Endometrium (tissue), 2 donors: ENCODE results near the gene ZNF524.

Experiments used
- FAIRE-seq: peaks from 2 replicates; lab custom pipeline; 2012; peaks lifted over from hg19 to GRCh38; lab: Jason Lieb, UNC
- donor health status: control.
- donor health status: control.

The ZNF524 gene

DNA sequence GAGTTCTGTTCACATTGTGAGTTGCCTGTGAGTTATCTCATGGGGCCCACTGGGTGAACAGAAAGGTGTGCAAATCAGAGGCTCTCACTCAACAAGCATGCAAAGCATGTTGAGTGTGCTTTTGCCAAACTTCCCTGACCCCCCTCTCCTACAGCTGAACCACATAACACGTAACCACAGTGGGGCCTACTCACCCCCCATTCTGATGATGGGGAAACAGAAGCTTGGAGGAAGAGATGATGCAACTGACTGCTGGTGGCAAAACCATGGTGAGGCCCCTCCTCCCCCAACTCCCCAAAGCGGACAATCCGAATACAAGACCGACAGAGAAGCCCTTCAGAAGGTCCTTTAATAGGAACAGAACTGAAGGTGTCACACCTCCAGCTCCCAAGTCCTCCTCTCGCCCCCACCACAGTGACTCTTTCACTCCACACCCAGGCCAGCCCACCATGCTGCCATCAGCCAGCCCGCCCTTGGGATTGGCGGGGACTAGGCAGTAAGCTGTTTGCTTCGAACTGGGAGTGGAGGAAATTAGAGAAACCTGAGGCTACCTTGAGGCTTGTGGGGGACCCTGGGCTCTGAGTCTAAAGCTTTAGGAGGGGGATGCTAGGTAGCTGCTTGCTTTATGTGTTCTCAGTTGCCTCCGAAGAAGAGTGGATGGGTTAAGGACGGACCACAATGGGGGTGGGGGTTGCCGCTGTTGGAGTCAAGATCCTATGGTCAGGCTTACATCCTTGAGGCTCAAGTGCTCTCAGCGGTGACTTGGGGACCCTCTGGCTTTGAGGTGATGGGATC lies 20.5 kb downstream of the ZNF524 start:
- FAIRE-seq: no peak

DNA sequence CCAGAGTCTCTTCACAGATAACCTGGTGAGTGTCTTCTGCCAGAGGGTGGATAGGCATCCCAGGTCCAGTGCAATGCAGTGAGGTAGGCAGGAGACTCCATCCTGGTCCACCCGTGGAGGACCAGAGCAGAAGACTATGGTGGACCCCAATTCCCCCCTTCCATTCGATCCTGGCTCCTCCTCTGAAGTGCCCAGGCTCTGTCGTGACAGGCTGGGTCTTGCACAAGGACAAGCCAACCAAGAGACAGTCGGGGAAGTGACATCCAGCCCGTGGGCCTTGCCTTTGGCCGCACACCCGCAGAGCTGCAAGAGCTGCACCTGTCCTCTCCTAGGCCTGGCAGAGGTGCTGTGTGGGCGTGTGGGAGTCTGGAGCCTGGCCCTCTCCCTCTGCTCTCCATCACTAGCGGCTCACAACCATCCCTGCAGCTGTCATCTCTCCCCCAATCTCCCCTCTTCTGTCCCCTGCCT lies 21.2 kb downstream of the ZNF524 start:
- no peak for FAIRE-seq

- FAIRE-seq: no peak
Observed at GRCh38 chr19:55621673-55622231, 21.7 kb downstream of the ZNF524 start.

DNA sequence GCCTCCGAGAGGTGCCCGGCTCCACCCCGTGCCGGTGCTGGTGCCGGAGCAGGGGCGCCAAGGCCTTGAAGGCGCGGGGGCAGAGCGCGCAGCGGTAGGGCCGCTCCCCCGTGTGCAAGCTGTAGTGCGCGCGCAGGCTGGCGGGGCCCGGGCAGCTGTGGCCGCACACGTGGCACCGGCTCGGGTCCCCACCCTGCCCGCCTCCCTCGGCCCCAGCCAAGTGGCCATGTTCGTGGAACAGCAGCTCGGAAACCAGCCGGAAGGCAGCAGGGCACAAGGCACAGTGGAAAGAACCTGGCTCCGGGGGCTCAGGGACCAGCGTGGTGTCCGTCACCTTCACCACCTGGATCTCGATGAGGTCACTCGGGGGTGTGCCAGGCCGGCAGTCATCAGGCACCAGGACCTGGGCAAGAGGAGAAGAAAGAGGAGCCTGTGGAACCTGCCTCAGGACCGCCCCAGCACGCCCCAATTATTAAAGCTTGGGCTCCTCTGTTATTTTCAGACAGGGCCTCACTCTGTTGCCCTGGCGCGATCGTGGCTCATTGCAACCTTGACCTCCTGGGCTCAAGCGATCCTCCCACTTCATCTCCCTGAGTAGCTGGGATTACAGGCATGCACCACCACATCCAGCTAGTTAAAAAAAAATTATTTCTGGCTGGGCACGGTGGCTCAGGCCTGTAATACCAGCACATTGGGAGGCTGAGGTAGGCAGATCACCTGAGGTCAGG lies 22.3 kb downstream of the ZNF524 start:
- FAIRE-seq: no peak

GRCh38 chr19:55623130-55623529 lies 23.0 kb downstream of the ZNF524 start:
- FAIRE-seq: no peak

- no peak for FAIRE-seq
Observed at GRCh38 chr19:55623561-55623960, 23.5 kb downstream of the ZNF524 start.

DNA sequence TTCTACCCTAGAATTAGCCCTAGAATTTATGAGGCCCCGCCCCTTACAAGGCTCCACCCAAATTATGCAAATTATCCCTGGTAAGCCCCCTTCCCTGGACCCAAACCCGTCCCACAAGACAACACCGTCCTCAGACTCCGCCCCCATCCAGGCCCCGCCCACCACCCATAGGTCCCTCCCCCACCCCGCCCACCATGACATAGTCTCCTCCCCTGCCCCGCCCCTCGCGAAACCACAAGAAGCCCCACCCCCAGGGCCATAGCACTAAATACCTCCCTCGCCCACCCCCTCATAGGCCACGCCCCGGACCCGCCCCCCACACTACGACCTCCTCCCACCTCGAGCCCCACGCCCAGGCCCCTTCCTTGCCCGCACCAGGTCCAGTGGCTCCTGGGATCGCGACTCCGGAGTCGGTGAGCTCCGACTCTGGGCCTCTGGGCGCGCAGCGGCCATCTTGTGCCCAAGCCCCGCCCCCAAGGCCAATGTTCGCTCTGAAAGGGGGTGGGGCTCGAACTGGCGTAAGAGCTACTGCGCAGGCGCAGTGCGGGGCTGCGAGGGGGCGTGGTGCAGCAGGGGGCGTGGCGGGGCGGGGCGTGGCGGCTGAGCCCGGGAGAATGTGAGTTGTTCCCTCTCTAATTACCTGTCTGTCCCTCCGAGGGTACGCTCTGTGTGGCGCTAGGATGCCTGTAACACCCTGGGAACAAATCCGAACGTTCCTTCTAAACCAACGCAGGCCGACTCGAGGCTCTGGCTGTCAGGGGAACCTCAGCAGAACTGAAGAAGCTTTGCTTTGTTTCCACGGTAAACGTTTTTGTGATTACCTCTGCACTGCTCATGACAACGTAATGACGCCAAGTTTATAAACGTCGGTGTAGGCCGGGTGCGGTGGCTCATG lies 24.3 kb downstream of the ZNF524 start, which contains the start of gene ZNF784:
Gene ZNF784, minus strand, starts transcription at position 458 of the 895 bp plus-strand sequence. Its CDS starts 5 bp downstream, at position 453.
- FAIRE-seq: no peak

GRCh38 chr19:55625004-55625326 lies 24.9 kb downstream of the ZNF524 start:
- no peak for FAIRE-seq

- FAIRE-seq: no peak
Observed at GRCh38 chr19:55626350-55626749, 26.3 kb downstream of the ZNF524 start.

DNA sequence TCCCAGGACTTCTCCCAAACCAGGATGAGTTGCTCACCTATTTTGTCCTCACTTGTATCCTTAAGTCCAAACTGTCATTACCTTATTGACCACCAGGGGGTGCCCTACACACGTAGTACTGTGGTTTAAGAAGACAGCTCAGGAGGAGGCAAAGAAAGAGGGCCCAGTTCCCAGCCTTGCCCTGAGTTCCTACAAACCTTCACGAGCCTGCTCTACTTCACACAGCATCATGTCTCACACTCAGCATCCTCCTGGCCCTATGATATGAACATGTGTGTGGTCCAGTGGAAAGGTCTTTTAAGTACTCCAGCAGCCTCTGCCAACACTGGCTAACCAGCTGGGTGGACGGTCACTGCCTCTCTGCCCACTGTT lies 32.4 kb downstream of the ZNF524 start:
- no peak for FAIRE-seq

- FAIRE-seq: no peak
Observed at GRCh38 chr19:55633861-55634260, 33.8 kb downstream of the ZNF524 start.

DNA sequence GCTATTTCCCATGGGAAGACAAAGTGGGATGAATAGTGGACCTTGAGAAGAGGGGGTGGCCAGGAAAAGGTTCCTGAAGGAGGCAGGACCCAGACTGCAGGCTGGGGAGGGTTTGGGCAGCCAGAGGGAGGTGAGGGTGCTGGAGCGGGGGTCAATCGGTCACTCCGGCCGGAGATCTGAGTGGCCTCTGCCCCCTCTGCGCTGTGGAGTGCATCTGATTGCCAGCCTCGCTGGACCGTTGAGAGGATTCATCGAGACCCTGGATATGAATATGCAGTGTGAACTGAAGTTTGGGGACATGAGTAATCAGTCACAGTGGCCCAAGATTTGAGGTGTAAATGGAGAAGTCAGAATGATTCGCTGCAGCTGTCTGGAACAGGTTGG lies 35.2 kb downstream of the ZNF524 start:
- FAIRE-seq: no peak

- FAIRE-seq: no peak
Observed at GRCh38 chr19:55635856-55636440, 35.9 kb downstream of the ZNF524 start.

- FAIRE-seq: no peak
Observed at GRCh38 chr19:55636723-55637122, 36.6 kb downstream of the ZNF524 start.

DNA sequence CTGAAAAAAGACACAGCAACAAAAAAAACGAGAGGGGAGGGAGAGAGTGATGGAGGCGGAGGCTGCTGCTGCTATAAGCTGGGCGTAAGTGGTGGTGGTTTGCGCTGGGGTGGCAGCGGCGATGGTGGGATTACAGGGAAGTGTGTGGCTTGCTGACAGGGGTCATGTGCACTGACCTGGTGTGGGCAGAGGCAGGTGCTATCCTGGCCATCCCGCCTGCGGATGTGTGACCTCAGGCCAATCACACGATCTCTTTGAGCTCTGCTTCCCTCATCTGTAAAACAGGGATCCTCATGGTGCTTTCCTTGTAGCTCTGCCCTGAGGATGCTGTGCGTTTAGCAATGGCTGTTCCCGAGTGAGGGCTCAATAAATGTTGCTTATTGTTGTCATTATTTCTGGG lies 37.4 kb downstream of the ZNF524 start:
- FAIRE-seq: no peak

DNA sequence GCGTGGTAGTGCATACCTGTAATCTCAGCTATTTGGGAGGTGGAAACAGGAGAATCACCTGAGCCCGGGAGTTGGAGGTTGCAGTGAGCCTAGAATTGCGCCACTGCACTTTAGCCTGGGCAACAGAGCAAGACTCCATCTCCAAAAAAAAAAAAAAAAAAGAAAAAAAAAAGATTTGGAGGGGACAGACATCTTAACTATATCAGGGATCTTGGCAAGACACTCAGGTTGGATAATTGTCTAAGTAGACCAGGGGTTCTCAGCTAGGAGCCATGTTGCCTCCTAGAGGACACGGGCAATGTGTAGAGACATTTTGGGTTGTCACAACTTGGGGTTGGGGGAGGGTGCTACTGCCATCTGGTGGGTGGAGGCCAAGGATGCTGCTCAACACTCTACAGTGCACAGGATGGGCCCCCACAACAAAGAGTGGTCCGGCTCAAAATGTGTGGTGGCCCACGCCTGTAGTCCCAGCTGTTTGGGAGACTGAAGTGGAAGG lies 38.8 kb downstream of the ZNF524 start:
- FAIRE-seq: no peak

DNA sequence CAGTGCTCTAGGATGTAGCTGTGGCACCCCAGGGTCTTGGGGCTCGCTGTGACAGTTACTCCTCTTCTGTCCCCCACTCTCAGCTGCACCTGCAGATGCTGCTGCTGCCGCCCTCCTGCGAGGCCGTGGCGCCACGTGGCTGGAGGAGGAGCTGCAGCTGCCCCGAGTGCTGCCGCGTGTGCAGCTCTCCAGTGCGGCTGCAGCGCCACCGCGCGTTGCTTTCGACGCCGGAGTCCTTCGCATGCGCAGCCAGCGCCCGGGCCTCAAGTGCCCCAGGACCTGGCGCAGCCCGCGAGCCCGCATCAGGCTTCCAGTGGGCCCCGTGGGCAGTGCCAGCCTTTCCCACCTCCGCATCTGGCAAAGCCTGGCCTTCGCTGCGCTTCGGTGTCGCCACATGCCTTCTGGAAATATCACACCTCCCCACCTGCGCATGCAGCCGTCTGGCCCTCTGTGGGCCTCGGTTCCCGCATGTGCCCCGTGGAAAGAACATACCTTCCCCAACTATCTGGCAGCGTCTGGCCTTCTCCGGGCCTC lies 40.0 kb downstream of the ZNF524 start:
- no peak for FAIRE-seq

GRCh38 chr19:55640577-55641425 lies 40.7 kb downstream of the ZNF524 start, which contains the start of gene ZNF580:
Gene ZNF580 (plus strand): TSS chr19:55641002. CDS start chr19:55642509, 1,507 bp downstream.
- no peak for FAIRE-seq

DNA sequence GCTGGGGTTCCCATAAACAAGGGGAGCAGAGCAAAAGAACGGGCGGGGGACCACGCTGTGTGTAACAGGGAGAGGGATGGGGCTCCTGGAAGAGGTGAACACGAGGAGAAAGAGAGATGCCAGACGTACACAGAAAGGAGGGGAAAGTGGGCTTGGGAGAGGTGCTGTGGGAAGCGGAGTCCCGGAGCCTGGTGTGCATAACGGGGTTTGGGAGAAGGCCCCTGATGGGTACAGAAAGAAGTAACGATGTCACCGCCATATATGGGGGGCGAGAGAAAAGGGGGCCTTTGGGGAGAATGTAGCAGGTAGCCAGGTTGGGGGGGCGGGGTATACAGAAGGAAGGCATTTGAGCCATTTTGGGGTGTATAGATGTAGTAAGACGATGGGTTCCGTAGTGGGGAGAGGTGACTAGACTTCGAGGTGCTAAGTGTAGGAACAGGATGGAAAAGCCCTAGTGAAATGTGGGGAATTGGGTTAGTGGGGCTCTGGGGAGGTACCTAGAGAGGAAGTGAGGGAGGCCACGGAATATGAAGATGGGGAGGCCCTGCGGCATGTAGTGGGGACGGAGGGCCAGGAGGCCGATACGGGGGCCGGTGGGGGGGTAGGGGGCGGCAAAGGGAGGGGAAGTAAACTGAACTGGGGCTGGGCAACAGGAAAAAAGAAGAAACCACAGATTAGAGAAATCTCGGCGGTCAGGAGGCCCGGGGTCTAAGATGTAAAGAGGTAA lies 41.5 kb downstream of the ZNF524 start:
- no peak for FAIRE-seq
